Activated T-helper 17 cell treated with anti-CD3 and anti-CD28 coated beads, Interleukin-2, amount 50 U/mL, for 72 hours (primary cell): Measurements from ENCODE around the gene SEPTIN11. TPM values are rescaled to one million over a fixed set of nuclear protein-coding genes. Genes with fewer than 3 reads are reported as not detected.

Experiments
- ATAC-seq: fragments of 150-1000 bp; cut with Tn5 transposase; replicated peaks from 2 replicates; pipeline ENCODE4 v1.10.0; 2021; ENCODE audit warnings: mild to moderate bottlenecking, moderate library complexity
- H3K27ac Mint-ChIP-seq: one replicate; pipeline ENCODE4 v1.8.0; 2022; ENCODE audit warnings: mixed read lengths
- H3K27me3 Mint-ChIP-seq: one replicate; pipeline ENCODE4 v1.8.0; 2022; ENCODE audit warnings: mixed read lengths
- H3K36me3 Mint-ChIP-seq: one replicate; pipeline ENCODE4 v1.8.0; 2022; ENCODE audit warnings: low read depth, mild to moderate bottlenecking, mixed read lengths
- H3K4me1 Mint-ChIP-seq: one replicate; pipeline ENCODE4 v1.8.0; 2022; ENCODE audit warnings: mixed read lengths
- H3K4me3 Mint-ChIP-seq: one replicate; pipeline ENCODE4 v1.8.0; 2022; ENCODE audit warnings: mild to moderate bottlenecking, mixed read lengths
- H3K9me3 Mint-ChIP-seq: one replicate; pipeline ENCODE4 v1.8.0; 2022; ENCODE audit warnings: mixed read lengths
- total RNA-seq, 2 donors: library from RNA; stranded (reverse); gene quantifications; one replicate each; pipeline ENCODE4 v1.2.3, GENCODE V29; 2022

SEPTIN11 gene
- total RNA-seq, 2 donors from 2014 or later: 20.0 to 55.1 TPM

- Mint-ChIP-seq H3K9me3 (no peaks in the 10 kb centered on the region), H3K27me3 (no peaks in the 10 kb centered on the region), H3K4me1 (peaks cover 25% of the 10 kb centered on the region), H3K4me3 (no peak overlapping the region), H3K36me3 (peaks cover 42% of the 10 kb centered on the region), H3K27ac (no peak overlapping the region)
- ATAC-seq: no peak
Observed at GRCh38 chr4:76997532-76997931, 48.0 kb downstream of the SEPTIN11 start.

DNA sequence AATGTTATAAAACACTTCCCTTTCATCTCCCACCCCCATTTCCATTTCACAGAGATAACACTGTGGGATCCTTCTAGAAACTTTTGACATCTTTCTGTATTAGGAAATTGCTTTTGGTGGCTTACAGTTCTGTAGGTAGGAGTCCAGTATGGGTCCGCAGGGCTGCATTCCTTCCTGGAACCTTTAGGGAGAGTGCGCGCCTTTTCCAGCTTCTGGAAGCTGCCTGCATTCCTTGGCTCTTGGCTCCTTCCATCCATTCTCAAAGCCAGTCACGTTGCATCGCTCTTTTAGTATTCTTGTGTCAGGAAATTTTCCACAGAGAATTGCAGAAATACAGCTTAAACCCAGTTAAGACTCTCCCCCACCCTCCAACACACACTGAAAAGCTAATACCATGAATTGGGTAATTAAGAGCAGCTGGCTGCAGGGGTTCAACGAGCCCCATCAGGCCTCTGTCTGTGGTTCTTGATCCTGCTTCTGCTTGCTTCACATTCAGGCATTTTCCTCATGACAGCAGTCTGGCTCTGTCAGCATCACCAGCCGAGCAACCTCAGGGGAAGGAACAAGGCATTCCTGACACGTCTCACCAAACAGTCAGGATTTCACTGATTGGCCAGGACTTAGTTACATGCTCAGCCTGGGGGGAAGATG, 48.8 kb downstream of the SEPTIN11 start:
- no peak for ATAC-seq

More for the DNA sequence above, 48.8 kb downstream of the SEPTIN11 start:
- Mint-ChIP-seq H3K27ac (no peak overlapping the region), H3K4me3 (no peak overlapping the region), H3K4me1 (peaks cover 26% of the 10 kb centered on the region), H3K36me3 (peaks cover 47% of the 10 kb centered on the region), H3K27me3 (no peaks in the 10 kb centered on the region), H3K9me3 (no peaks in the 10 kb centered on the region)

Other genes with a start within 250 kb of the SEPTIN11 start
- gene SOWAHB, start 51.6 kb upstream of the SEPTIN11 start, total RNA-seq: not detected
- 100 to 1,000 TPM; 182 to 306 TPM for gene CCNI, start 126.2 kb downstream of the SEPTIN11 start, total RNA-seq
- 100 to 1,000 TPM in 1 of 2 donors, 10 to 100 TPM in 1; 25.6 to 130 TPM for gene CCNG2, start 207.5 kb downstream of the SEPTIN11 start, total RNA-seq